Smooth muscle cell (in vitro differentiated cells): ENCODE measurements around the gene CLEC16A. TPM values are rescaled to one million over a fixed set of nuclear protein-coding genes. Genes with fewer than 3 reads are reported as not detected.
"Not testable (repeated sequence)": the region's sequence is repeated elsewhere in the genome, so short reads cannot be mapped to it uniquely, and the experiment has no call there.

ENCODE experiments used
- DNase-seq: peaks from one replicate; lab custom pipeline; 2025; ENCODE audit not compliant: unreplicated experiment; lab: John Stamatoyannopoulos, UW
- H2AFZ ChIP-seq: fragments of 200-600 bp; sonication (generic); 2 replicates; pipeline ENCODE4 v1.6.0; 2016; ENCODE audit warnings: antibody characterized with exemption, low read depth, mild to moderate bottlenecking
- H3F3A ChIP-seq: fragments of 200-600 bp; sonication (generic); 2 replicates; pipeline ENCODE4 v1.6.0; 2017; ENCODE audit warnings: antibody characterized with exemption, low read depth
- H3K27ac ChIP-seq: fragments of 200-600 bp; sonication (generic); 2 replicates; pipeline ENCODE4 v1.5.1; 2016; ENCODE audit warnings: low read depth, mild to moderate bottlenecking
- H3K27me3 ChIP-seq: fragments of 200-600 bp; sonication (generic); 2 replicates; pipeline ENCODE4 v1.6.1; 2016; ENCODE audit warnings: low read depth, mild to moderate bottlenecking
- H3K36me3 ChIP-seq: fragments of 200-600 bp; sonication (generic); 2 replicates; pipeline ENCODE4 v1.5.1; 2016; ENCODE audit warnings: low read depth
- H3K4me1 ChIP-seq: fragments of 200-600 bp; sonication (generic); 2 replicates; pipeline ENCODE4 v1.5.1; 2016; ENCODE audit warnings: low read depth
- H3K4me2 ChIP-seq: fragments of 200-600 bp; sonication (generic); 2 replicates; pipeline ENCODE4 v1.6.0; 2016; ENCODE audit warnings: mild to moderate bottlenecking
- H3K4me3 ChIP-seq: fragments of 200-600 bp; sonication (generic); 2 replicates; pipeline ENCODE4 v1.5.1; 2016; ENCODE audit warnings: mild to moderate bottlenecking
- H3K79me2 ChIP-seq: fragments of 200-600 bp; sonication (generic); 2 replicates; pipeline ENCODE4 v1.6.0; 2016; ENCODE audit warnings: low read depth, mild to moderate bottlenecking
- H3K9ac ChIP-seq: fragments of 200-600 bp; sonication (generic); 2 replicates; pipeline ENCODE4 v1.6.0; 2016; ENCODE audit warnings: low read depth
- H3K9me3 ChIP-seq: fragments of 200-600 bp; sonication (generic); replicated peaks from 2 replicates; pipeline ENCODE4 v1.5.1; 2016; ENCODE audit warnings: low read depth
- H4K20me1 ChIP-seq: fragments of 200-600 bp; sonication (generic); 2 replicates; pipeline ENCODE4 v1.6.0; 2016; ENCODE audit warnings: low read depth
- CTCF ChIP-seq: fragments of 200-600 bp; sonication (generic); IDR thresholded peaks from 2 replicates; pipeline ENCODE4 v1.5.1; 2017; ENCODE audit warnings: borderline replicate concordance, mild to moderate bottlenecking, antibody characterized with exemption; ENCODE audit not compliant: insufficient read depth, poor library complexity, severe bottlenecking
- WGBS: methylation state at CpG from one replicate; pipeline ENCODE4 v1.1.7; 2016; ENCODE audit warnings: low lambda C conversion rate; 5-methylcytosine and 5-hydroxymethylcytosine counted together
- polyA plus RNA-seq: library from polyadenylated mRNA; unstranded; fragments of >200 nt; fragmentation: Nextera tagmentation; extraction: Ambion mirVana; gene quantifications from 2 replicates; pipeline ENCODE4 v1.2.1, GENCODE V29; 2016
- total RNA-seq: library from RNA; depleted of rRNA; stranded (reverse); fragments of >200 nt; gene quantifications from 2 replicates; pipeline ENCODE4 v1.2.3, GENCODE V29; 2014

CLEC16A gene
- total and polyA plus RNA-seq, 2 experiments from 2014 or later, result 12.6 to 16.2 TPM

GRCh38 chr16:10941127-10941933, 3.0 kb upstream of the CLEC16A start:
- H4K20me1 ChIP-seq, result peaks cover 59% of the 10 kb centered on the region
- H3F3A ChIP-seq, result peaks cover 8% of the 10 kb centered on the region
- peak overlapping the region; percentile 16 for H3K9ac ChIP-seq
- no peaks in the 10 kb centered on the region for H3K9me3 ChIP-seq
- H3K4me3 ChIP-seq, result peak overlapping the region; percentile 85
- peak overlapping the region; percentile 89 for H2AFZ ChIP-seq
- H3K4me2 ChIP-seq, result peak overlapping the region; percentile 89
- H3K27ac ChIP-seq, result no peak overlapping the region
- peaks cover 29% of the 10 kb centered on the region for H3K4me1 ChIP-seq
- 6% methylated on average over 36 of the region's 36 CpGs for WGBS
- no peaks in the 10 kb centered on the region for H3K27me3 ChIP-seq
- no peak for TF ChIP-seq CTCF
- DNase-seq, result no peak
- peaks cover 63% of the 10 kb centered on the region for H3K79me2 ChIP-seq
- no peaks in the 10 kb centered on the region for H3K36me3 ChIP-seq

DNA sequence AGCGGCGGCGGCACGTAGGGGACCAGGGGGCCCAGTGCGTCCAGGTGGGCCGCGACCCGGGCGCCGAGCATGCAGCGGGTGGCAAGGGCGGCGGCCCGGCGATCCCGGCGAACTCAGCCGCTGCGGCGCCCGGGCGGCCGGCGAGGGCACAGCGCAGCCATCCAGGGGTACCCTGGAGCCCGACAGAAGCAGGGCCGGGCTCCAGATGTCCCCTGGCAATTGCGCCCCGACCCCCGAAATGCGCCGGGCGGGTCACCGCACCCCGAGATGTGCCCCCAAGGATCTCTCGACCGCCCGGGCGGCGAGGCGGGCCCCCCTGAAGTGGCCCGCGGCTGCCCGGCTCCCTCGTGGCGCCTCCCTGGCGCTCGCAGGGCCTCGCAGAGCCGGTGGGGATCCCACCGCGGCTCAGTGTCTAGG, 2.4 kb upstream of the CLEC16A start:
- WGBS, result under 1% methylated on average over 47 of the region's 52 CpGs
- Histone ChIP-seq H3K27ac (peak overlapping the region; percentile 48), H3K4me3 (peak overlapping the region; percentile 85), H3K4me1 (peaks cover 34% of the 10 kb centered on the region), H4K20me1 (peaks cover 59% of the 10 kb centered on the region), H3K79me2 (peaks cover 68% of the 10 kb centered on the region), H3K4me2 (peak overlapping the region; percentile 89), H3K9ac (peak overlapping the region; percentile 84), H2AFZ (peak overlapping the region; percentile 89)
- not testable (repeated sequence) for DNase-seq, H3K27me3 ChIP-seq, H3F3A ChIP-seq, H3K36me3 ChIP-seq, H3K9me3 ChIP-seq

- Histone ChIP-seq H3F3A (peaks cover 8% of the 10 kb centered on the region), H2AFZ (peak within 1 kb of the TSS; percentile 89), H3K79me2 (peaks cover 69% of the 10 kb centered on the region), H3K27ac (peak within 1 kb of the TSS; percentile 48), H3K36me3 (no peaks in the 10 kb centered on the region), H3K9ac (peak within 1 kb of the TSS; percentile 84), H4K20me1 (peaks cover 58% of the 10 kb centered on the region), H3K4me3 (peak within 1 kb of the TSS; percentile 85), H3K4me1 (peaks cover 34% of the 10 kb centered on the region), H3K4me2 (peak within 1 kb of the TSS; percentile 89), H3K27me3 (no peaks in the 10 kb centered on the region), H3K9me3 (no peaks in the 10 kb centered on the region)
- DNase-seq, result peak; percentile 77
- peak; percentile 19 for TF ChIP-seq CTCF
- WGBS, result 7% methylated on average over 40 of the region's 55 CpGs
Observed at GRCh38 chr16:10942352-10943063, 1.9 kb upstream of the CLEC16A start, which contains the start of gene DEXI. Gene DEXI, minus strand, starts transcription at chr16:10942468. Its CDS starts 463 bp downstream, at chr16:10942005.

- Histone ChIP-seq H2AFZ (peak overlapping the region; percentile 89), H3K4me1 (peaks cover 34% of the 10 kb centered on the region), H3F3A (peaks cover 8% of the 10 kb centered on the region), H4K20me1 (peaks cover 54% of the 10 kb centered on the region), H3K9me3 (no peaks in the 10 kb centered on the region), H3K27ac (no peak overlapping the region), H3K4me3 (peak overlapping the region; percentile 85), H3K79me2 (peaks cover 65% of the 10 kb centered on the region), H3K36me3 (no peaks in the 10 kb centered on the region), H3K4me2 (peak overlapping the region; percentile 89), H3K9ac (no peak overlapping the region), H3K27me3 (no peaks in the 10 kb centered on the region)
- 87% methylated on average over 7 of the region's 7 CpGs for WGBS
- no peak for TF ChIP-seq CTCF
- DNase-seq, result no peak
Observed at GRCh38 chr16:10943064-10943353, 1.4 kb upstream of the CLEC16A start.
